ENCODE measurements around the gene EXOG.

Gene EXOG

GRCh38 chr3:38538773-38539353 lies 42.7 kb downstream of the EXOG start:
- no peak for TF ChIP-seq CTCF (conservative IDR thresholded peaks at IDR 0.05)
- H3K27ac ChIP-seq, result no peak overlapping the region

GRCh38 chr3:38541806-38542205 lies 45.7 kb downstream of the EXOG start:
- no peak for TF ChIP-seq CTCF (conservative IDR thresholded peaks at IDR 0.05)
- H3K27ac ChIP-seq, result no peak overlapping the region

- TF ChIP-seq CTCF (conservative IDR thresholded peaks at IDR 0.05), result no peak
- no peak overlapping the region for H3K27ac ChIP-seq
Measured at GRCh38 chr3:38542401-38543298, 46.5 kb downstream of the EXOG start.

- H3K27ac ChIP-seq, result no peak overlapping the region
- no peak for TF ChIP-seq CTCF (conservative IDR thresholded peaks at IDR 0.05)
Measured at GRCh38 chr3:38543586-38543985, 47.4 kb downstream of the EXOG start.

GRCh38 chr3:38544926-38545325 lies 48.8 kb downstream of the EXOG start:
- H3K27ac ChIP-seq, result no peak overlapping the region
- no peak for TF ChIP-seq CTCF (conservative IDR thresholded peaks at IDR 0.05)

GRCh38 chr3:38545550-38545949 lies 49.4 kb downstream of the EXOG start:
- no peak for TF ChIP-seq CTCF (conservative IDR thresholded peaks at IDR 0.05)
- H3K27ac ChIP-seq, result no peak overlapping the region

GRCh38 chr3:38545983-38546382 lies 49.8 kb downstream of the EXOG start:
- H3K27ac ChIP-seq, result no peak overlapping the region
- no peak for TF ChIP-seq CTCF (conservative IDR thresholded peaks at IDR 0.05)
